H1 (cell line): ENCODE measurements around the gene CLPX. TPM values are rescaled to one million over a fixed set of nuclear protein-coding genes. Genes with fewer than 3 reads are reported as not detected.

ENCODE experiments used
- polyA plus RNA-seq, 7 experiments: library from polyadenylated mRNA; depleted of rRNA in 3 of 7; stranded (reverse) in 5 of 7; unstranded in 2 of 7; fragments of >200 nt in 5 of 7; fragments of 200-250 nt in 2 of 7; gene quantifications; 1 replicate in 5 of 7; 2 replicates in 1 of 7; 4 replicates in 1 of 7; pipeline versions ENCODE4 v1.2.1 to v1.2.3, GENCODE V29; 2011 to 2013; ENCODE audit warnings: missing spikeins in 2 of 7, mixed read lengths in 2 of 7
- total RNA-seq: library from RNA; stranded (reverse); fragmentation: NEBNext Ultra II Directional; extraction: Animal tissue kit (Norgen Biotek cat#: 25700); gene quantifications from 2 replicates; pipeline ENCODE4 v1.2.1, GENCODE V29; 2021
- TF ChIP-seq, protein P1 (sequence below): fragments of 300-600 bp; sonication (generic); IDR thresholded peaks from 2 replicates; pipeline ENCODE4 v1.7.1; 2012; ENCODE audit warnings: low read length, moderate library complexity, mild to moderate bottlenecking, inconsistent platforms; ENCODE audit not compliant: insufficient replicate concordance

The CLPX gene
- total and polyA plus RNA-seq, 2 of the 8 experiments (the other 6 are each of a cell fraction or from before 2014, with no cell fraction given): 10.5 to 53.6 TPM

DNA sequence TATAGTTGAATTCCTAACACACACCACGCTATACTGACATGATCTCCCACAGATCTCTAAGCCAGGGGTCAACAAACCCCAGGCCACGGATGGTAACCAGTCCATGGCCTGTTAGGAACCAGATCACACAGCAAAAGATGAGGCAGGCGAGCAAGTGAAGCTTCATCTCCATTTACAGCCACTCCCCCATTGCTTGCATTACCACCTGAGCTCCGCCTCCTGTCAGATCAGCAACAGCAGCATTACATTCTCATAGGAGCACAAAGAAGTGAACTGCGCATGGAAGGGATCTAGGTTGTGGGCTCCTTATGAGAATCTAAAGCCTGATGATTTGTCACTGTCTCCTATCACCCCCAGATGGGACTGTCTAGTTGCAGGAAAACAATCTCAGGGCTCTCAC, 54.2 kb downstream of the CLPX start (continued):
- TF ChIP-seq, protein P1, sequence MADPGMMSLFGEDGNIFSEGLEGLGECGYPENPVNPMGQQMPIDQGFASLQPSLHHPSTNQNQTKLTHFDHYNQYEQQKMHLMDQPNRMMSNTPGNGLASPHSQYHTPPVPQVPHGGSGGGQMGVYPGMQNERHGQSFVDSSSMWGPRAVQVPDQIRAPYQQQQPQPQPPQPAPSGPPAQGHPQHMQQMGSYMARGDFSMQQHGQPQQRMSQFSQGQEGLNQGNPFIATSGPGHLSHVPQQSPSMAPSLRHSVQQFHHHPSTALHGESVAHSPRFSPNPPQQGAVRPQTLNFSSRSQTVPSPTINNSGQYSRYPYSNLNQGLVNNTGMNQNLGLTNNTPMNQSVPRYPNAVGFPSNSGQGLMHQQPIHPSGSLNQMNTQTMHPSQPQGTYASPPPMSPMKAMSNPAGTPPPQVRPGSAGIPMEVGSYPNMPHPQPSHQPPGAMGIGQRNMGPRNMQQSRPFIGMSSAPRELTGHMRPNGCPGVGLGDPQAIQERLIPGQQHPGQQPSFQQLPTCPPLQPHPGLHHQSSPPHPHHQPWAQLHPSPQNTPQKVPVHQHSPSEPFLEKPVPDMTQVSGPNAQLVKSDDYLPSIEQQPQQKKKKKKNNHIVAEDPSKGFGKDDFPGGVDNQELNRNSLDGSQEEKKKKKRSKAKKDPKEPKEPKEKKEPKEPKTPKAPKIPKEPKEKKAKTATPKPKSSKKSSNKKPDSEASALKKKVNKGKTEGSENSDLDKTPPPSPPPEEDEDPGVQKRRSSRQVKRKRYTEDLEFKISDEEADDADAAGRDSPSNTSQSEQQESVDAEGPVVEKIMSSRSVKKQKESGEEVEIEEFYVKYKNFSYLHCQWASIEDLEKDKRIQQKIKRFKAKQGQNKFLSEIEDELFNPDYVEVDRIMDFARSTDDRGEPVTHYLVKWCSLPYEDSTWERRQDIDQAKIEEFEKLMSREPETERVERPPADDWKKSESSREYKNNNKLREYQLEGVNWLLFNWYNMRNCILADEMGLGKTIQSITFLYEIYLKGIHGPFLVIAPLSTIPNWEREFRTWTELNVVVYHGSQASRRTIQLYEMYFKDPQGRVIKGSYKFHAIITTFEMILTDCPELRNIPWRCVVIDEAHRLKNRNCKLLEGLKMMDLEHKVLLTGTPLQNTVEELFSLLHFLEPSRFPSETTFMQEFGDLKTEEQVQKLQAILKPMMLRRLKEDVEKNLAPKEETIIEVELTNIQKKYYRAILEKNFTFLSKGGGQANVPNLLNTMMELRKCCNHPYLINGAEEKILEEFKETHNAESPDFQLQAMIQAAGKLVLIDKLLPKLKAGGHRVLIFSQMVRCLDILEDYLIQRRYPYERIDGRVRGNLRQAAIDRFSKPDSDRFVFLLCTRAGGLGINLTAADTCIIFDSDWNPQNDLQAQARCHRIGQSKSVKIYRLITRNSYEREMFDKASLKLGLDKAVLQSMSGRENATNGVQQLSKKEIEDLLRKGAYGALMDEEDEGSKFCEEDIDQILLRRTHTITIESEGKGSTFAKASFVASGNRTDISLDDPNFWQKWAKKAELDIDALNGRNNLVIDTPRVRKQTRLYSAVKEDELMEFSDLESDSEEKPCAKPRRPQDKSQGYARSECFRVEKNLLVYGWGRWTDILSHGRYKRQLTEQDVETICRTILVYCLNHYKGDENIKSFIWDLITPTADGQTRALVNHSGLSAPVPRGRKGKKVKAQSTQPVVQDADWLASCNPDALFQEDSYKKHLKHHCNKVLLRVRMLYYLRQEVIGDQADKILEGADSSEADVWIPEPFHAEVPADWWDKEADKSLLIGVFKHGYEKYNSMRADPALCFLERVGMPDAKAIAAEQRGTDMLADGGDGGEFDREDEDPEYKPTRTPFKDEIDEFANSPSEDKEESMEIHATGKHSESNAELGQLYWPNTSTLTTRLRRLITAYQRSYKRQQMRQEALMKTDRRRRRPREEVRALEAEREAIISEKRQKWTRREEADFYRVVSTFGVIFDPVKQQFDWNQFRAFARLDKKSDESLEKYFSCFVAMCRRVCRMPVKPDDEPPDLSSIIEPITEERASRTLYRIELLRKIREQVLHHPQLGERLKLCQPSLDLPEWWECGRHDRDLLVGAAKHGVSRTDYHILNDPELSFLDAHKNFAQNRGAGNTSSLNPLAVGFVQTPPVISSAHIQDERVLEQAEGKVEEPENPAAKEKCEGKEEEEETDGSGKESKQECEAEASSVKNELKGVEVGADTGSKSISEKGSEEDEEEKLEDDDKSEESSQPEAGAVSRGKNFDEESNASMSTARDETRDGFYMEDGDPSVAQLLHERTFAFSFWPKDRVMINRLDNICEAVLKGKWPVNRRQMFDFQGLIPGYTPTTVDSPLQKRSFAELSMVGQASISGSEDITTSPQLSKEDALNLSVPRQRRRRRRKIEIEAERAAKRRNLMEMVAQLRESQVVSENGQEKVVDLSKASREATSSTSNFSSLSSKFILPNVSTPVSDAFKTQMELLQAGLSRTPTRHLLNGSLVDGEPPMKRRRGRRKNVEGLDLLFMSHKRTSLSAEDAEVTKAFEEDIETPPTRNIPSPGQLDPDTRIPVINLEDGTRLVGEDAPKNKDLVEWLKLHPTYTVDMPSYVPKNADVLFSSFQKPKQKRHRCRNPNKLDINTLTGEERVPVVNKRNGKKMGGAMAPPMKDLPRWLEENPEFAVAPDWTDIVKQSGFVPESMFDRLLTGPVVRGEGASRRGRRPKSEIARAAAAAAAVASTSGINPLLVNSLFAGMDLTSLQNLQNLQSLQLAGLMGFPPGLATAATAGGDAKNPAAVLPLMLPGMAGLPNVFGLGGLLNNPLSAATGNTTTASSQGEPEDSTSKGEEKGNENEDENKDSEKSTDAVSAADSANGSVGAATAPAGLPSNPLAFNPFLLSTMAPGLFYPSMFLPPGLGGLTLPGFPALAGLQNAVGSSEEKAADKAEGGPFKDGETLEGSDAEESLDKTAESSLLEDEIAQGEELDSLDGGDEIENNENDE: no peak
